IPS-18a (cell line): ENCODE data around the gene DBN1.

Source experiments
- H3K27ac ChIP-seq: one replicate; pipeline ENCODE4 v1.5.1; 2013; ENCODE audit warnings: low read length
- H3K27me3 ChIP-seq: one replicate; pipeline ENCODE4 v1.6.1; 2013; ENCODE audit warnings: mild to moderate bottlenecking, low read length; ENCODE audit not compliant: control insufficient read depth, insufficient read depth
- H3K36me3 ChIP-seq: one replicate; pipeline ENCODE4 v1.6.1; 2013; ENCODE audit warnings: low read depth, low read length; ENCODE audit not compliant: control insufficient read depth
- H3K4me1 ChIP-seq: one replicate; pipeline ENCODE4 v1.6.1; 2013; ENCODE audit warnings: low read depth, low read length; ENCODE audit not compliant: control insufficient read depth
- H3K4me3 ChIP-seq: one replicate; pipeline ENCODE4 v1.5.1; 2013; ENCODE audit warnings: low read length
- H3K9ac ChIP-seq: one replicate; pipeline ENCODE4 v1.6.1; 2013; ENCODE audit warnings: mild to moderate bottlenecking, low read length, moderate library complexity
- H3K9me3 ChIP-seq: one replicate; pipeline ENCODE4 v1.6.1; 2013; ENCODE audit warnings: low read depth, low read length; ENCODE audit not compliant: control insufficient read depth

DBN1 gene

DNA sequence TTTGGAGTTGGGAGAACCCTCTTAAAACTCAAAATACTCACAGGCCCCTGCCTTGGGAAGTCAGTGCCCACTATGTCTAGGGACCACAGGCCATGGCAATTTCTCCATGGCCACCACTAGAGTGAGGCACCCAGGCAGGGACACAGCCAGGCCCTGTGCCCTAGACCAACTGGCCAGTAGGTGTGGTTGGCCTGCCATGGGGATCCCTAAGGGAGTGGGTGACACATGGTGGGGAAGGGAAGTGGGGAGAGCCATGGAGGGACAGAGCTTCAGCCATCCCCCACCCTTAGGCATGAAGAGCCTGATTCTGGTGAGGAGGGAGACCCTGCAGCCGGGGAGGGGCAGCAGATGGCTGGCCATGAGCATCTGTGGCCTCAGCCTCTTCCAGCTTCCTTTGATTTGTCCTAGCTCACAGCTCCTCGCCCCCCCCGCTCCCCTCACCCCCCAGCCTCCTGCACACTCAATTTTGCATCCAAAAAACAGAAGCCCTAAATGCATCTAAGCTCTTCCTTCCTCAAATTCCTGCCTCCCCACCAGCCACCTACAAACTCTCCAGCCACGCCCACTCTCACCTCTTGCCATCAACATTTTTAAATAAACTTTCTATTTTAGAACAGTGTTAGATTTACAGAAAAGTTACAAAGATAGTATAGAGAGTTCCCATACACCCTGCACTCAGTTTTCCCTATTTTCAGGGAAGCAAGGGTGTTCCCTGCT is 1.6 kb upstream of the DBN1 start:
- no peak overlapping the region for H3K4me3 ChIP-seq
- H3K27me3 ChIP-seq, result no peaks in the 10 kb centered on the region
- H3K36me3 ChIP-seq, result peaks cover 14% of the 10 kb centered on the region
- H3K9ac ChIP-seq, result no peak overlapping the region
- no peaks in the 10 kb centered on the region for H3K9me3 ChIP-seq
- no peak overlapping the region for H3K27ac ChIP-seq
- H3K4me1 ChIP-seq, result peaks cover 34% of the 10 kb centered on the region

DNA sequence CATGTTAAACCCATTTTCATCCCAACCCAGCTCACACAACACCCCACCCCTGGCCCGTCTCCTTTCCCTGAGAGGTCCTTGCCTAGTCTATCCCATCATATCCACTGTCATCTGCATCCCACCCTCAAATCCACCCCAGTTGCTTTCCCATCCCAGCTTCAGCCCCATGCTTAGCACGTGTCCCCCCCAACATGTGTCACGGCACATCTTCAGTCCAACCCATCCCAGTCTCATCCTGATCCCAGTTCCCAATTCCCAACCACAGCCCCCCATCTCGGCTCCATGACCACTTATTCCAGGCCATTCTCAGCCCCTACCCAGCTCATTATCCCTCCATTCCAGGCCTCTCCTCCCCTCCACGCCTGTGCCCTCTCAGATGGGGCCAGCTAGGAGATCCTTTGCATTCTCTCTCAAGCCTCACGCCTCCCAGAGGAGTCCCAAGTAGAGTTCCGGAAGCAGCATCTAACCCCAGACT is 605 bp upstream of the DBN1 start:
- no peak overlapping the region for H3K27ac ChIP-seq
- peaks cover 41% of the 10 kb centered on the region for H3K4me1 ChIP-seq
- peaks cover 14% of the 10 kb centered on the region for H3K36me3 ChIP-seq
- H3K9me3 ChIP-seq, result no peaks in the 10 kb centered on the region
- H3K27me3 ChIP-seq, result no peaks in the 10 kb centered on the region
- peak overlapping the region; percentile 4 for H3K4me3 ChIP-seq
- H3K9ac ChIP-seq, result no peak overlapping the region

DNA sequence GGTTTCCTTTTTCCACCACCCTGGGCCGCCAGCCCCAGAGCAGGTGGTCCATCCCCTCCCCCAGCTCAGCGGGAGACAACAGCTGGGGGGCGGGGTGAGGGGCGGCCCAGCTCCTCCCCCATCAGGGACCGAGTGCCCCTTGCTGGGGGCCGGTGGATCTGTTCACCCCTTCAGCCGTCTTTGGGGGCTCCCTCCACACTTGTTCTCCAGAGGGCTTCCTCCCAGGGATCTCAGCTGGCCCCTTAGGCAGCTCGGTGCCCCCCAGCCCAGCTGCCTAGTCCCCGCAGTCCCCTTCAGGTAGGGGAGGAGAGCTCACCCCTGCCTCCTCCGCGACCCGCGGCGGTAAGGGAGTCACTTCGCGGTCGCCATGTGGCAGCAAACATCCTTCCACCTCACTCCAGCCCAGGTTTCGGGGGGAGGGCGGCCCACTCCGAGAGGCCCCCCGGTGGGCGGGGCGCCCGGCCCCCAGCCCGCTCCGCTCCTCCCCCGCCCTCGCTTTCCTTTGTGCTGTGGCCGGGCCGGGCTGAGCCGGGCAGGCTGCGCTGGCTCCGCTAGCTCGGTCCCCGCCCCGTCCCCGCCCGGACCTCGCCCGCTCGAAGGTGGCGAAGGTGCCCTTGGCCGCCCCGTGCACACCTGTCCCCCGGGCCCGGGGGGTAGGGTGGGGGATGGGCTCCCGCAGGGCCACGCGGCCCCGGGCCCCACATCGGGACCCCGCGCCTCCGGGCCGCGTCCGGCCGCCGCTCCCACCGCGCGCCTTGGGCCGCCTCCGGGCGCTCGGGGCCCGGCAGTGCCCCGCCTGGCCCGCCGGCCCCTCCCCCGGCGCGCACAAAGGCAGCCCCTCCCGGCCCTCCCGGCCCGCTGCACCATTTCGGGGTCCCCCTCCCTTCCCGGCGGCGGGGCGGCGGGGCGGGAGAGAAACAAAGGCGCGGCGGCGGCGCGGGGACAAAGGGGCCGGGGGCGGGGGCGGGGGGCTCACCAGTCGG is 683 bp downstream of the DBN1 start:
- peaks cover 27% of the 10 kb centered on the region for H3K36me3 ChIP-seq
- peak overlapping the region; percentile 91 for H3K9ac ChIP-seq
- H3K4me1 ChIP-seq, result peaks cover 41% of the 10 kb centered on the region
- H3K27ac ChIP-seq, result peak overlapping the region; percentile 75
- H3K27me3 ChIP-seq, result no peaks in the 10 kb centered on the region
- peak overlapping the region; percentile 84 for H3K4me3 ChIP-seq
- H3K9me3 ChIP-seq, result no peaks in the 10 kb centered on the region

DNA sequence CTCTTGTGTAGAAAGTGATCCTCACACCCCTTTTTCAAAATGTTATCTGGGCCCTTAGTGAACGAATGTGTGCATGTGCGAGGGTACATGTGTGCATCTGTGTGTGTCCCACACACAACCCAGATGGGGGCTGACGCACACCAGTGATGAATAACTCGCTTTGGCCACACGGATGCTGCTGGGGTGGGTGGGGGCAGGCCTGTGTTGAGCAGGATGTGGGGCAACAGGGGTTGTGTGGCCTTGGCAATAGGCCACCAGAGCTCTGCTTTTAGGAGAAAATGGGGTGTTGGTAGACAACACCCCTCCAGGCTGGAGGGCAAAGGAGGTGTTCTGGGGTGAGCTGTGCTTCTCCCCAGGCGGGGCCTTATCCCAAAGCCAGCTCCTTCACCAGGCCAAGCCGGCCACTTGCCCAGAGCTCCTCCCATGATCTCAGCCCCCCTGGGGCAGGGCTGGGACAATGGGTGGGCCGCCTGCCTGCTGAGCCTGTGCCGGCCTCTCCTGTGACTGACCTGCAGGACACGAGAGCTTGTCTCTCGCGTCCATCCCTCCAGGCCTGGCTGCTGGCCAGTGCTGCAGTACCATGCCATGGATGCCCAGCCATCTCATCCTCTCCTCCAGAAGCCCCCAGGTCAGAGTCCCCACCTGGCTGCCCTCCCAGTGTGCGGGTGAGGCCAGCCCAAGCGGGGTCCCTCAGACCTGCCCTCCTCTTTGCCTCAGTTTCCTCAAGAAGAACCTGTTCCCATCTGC is 1.7 kb downstream of the DBN1 start:
- peaks cover 41% of the 10 kb centered on the region for H3K4me1 ChIP-seq
- no peaks in the 10 kb centered on the region for H3K27me3 ChIP-seq

DNA sequence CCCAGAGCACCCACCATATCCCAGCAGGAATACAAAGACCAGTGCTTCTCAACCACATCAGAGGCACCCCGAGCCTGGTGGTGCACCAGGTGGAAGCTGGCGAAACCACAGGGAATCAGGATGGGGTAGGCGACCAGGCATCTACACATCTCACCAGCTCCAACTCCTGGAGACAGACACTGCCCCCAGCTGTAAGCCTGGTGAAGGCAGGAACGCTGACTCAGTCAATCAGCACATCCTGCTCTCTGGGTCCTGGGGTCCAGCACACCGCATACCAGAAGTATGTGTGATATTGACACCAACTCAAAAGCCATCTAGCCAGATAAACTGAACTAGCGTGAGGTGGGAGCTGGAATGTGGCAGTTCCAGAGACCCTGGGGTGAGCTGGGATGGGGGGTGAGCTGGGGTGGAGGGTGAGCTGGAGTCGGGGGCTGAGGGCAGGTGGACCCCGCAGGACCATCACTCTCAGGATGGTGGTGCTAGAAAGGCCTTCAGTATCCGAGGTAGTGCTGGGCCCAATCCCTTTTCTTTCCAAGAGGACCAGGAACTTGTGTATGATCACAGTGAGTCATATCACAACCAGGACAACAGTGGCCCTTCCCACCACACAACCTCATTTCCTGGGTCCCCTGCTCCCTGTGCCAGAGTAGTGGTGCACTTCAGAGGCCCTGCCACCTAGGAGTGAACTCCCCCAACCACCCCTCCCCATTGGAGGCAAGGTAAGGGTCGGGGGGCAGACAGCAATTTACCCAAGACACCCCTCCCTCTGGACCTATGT is 2.5 kb downstream of the DBN1 start:
- Histone ChIP-seq H3K36me3 (peaks cover 45% of the 10 kb centered on the region), H3K9me3 (no peaks in the 10 kb centered on the region), H3K27ac (no peak overlapping the region), H3K4me1 (peaks cover 41% of the 10 kb centered on the region), H3K4me3 (peak overlapping the region; percentile 84), H3K27me3 (no peaks in the 10 kb centered on the region), H3K9ac (no peak overlapping the region)

More for the DNA sequence above, 1.7 kb downstream of the DBN1 start:
- peak overlapping the region; percentile 84 for H3K4me3 ChIP-seq
- H3K27ac ChIP-seq, result peak overlapping the region; percentile 75
- peak overlapping the region; percentile 91 for H3K9ac ChIP-seq
- no peaks in the 10 kb centered on the region for H3K9me3 ChIP-seq
- H3K36me3 ChIP-seq, result peaks cover 37% of the 10 kb centered on the region

DNA sequence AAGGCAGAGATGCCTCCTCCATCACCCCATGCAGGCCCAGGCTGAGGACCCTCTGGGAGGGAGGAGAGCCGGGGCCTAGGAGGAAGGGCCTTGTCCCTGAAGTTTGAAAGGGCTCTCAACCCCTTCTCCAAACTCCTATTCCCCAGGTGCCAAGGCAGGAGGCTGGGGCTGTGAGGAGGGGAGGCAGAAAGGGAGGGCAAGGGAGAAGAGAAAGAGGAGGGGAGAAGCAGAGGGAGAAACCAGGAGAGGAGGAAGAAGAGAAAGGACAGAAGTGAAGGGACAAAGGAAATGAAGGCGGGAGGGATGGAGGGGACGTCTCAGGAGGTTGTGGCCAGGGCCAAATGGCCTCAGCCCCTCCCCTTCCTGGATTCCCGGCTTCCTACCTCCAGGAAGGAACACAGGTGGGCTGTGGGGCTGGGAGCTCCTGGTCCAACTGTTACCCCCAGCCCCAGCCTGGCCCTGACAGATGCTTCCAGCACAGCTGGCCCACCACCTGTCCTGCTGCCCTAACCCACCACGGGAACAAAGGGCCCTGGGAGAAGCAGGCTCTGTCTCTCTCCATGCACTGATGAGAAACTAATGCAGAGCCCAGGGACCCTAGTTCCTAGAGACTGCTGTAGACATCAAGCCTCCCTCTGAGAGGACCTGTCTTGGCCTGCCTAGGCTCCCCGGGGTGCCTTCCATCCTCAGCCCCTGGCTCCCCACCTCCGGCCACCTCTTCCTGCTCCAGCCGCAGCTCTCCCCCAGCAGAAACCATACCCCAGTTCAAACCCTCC is 3.5 kb downstream of the DBN1 start:
- peaks cover 55% of the 10 kb centered on the region for H3K36me3 ChIP-seq
- no peaks in the 10 kb centered on the region for H3K27me3 ChIP-seq
- no peak overlapping the region for H3K27ac ChIP-seq
- H3K4me3 ChIP-seq, result no peak overlapping the region
- no peaks in the 10 kb centered on the region for H3K9me3 ChIP-seq
- no peak overlapping the region for H3K9ac ChIP-seq
- H3K4me1 ChIP-seq, result peaks cover 36% of the 10 kb centered on the region

DNA sequence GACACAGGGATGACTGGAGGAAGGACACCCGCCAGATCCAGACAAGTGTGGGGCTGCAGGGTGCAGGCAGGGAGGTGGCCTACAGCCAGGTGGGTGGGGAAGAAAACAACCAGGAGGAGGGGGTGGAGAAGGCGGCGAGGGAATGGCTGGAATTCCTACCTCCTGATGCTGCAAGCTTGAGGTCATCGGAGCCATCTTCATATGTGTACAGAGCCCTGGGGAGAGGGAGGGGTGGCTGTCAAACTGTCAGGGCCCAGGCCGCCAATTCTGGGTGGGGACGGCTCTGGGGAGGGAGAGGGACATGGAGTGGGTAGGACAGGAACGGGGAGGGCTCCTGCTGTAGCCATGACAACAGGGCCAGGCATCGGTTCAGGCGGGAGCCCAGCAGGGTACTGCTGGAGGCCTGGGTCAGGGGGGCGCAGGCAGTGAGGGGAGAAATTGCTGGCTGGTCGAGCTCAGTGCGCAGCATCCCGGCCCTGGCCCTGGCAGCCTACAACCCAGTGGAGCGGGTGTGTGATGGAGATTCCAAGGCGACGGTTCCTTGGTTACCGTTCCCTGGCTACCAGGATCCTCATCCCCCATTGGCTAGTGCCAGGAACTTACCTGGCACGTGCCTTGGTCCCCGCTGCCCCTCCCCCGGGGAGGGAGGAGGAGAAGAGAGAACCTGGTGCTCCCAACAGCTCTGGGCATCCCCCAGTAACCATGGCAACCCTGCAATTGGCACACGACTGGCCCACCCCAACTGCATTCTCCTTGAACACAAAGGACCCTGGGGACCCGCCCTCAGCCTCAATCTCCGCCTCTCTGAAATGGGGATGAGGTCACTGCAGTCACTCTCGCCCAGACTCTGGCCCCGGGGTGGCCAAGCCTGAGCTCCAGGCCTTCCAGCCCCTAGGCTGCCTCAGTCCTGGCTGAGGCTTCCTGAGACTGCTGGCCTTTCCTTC is 4.5 kb downstream of the DBN1 start:
- Histone ChIP-seq H3K9me3 (no peaks in the 10 kb centered on the region), H3K4me3 (no peak overlapping the region), H3K36me3 (peaks cover 55% of the 10 kb centered on the region), H3K27me3 (no peaks in the 10 kb centered on the region), H3K9ac (no peak overlapping the region), H3K27ac (no peak overlapping the region), H3K4me1 (peaks cover 30% of the 10 kb centered on the region)

DNA sequence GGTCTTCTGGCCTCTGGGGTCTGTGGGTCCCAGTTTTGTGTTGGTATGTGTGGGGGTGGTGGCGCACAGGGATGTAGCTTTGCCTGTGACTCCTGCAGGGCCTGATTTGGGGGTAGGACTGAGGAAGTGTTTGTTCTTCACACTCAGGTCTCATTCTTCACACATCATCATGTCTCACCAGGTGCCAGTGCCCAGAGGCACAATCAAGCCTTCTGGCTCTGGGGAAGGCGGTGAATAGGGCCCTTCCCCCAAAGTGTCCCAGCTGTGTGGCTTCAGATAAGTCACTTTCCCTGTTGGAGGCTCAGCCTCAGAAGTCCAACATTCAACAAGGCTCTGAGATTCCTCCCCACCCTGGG is 5.1 kb downstream of the DBN1 start:
- no peak overlapping the region for H3K27ac ChIP-seq
- no peak overlapping the region for H3K9ac ChIP-seq
- peaks cover 59% of the 10 kb centered on the region for H3K36me3 ChIP-seq
- peaks cover 29% of the 10 kb centered on the region for H3K4me1 ChIP-seq
- H3K27me3 ChIP-seq, result no peaks in the 10 kb centered on the region
- H3K4me3 ChIP-seq, result no peak overlapping the region
- no peaks in the 10 kb centered on the region for H3K9me3 ChIP-seq

DNA sequence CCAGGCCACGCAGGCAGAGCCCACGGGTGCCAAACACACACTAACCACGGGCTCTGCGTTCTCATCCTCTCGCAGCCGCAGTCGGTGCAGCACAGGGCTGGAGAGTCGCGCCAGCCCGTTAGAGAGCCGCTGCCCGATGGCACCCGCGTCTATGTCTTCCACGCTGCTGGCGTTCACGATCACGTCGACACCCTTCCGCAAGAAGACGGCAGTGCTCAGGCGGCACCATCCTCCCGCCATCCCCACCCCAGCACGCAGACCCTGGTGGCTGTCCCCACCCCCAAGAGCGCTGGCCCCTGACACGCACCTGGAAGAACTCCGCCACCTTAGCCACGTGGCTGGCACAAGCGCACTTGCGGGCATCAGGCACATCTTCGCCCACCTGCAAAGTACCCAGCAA is 6.0 kb downstream of the DBN1 start:
- Histone ChIP-seq H3K27me3 (no peaks in the 10 kb centered on the region), H3K27ac (no peak overlapping the region), H3K4me3 (no peak overlapping the region), H3K36me3 (peaks cover 62% of the 10 kb centered on the region), H3K9ac (no peak overlapping the region), H3K9me3 (no peaks in the 10 kb centered on the region), H3K4me1 (peaks cover 29% of the 10 kb centered on the region)
